ENCODE data around the gene CECR2. TPM values are rescaled to one million over a fixed set of nuclear protein-coding genes. Genes with fewer than 3 reads are reported as not detected.

Gene CECR2
- polyA plus RNA-seq, 4 donors = 8.9 to 24.3 (median 15.5) TPM

DNA sequence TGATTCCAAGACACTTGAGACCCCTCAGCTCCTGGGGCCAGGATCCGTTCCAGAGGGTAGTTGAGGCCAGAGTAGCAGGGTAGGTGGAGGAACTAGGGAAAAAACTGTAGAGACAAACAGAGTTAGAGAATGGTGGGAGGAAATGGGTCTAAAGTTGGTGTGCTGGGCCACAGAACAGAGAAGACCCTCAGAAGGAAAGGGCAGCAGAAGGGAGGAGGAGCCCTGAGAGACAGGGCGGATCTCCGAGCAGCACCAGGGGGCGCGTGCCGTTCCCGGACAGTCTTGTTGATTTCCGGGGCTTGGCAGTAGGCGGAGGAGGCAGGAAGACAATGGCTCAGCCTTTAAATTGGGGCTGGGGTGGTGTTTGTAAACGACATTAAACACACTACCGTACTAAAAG, 2.4 kb upstream of the CECR2 start:
- DNase-seq (ENCODE audit: low read depth in 4 of 4, low spot score in 2 of 4) = no peak

DNA sequence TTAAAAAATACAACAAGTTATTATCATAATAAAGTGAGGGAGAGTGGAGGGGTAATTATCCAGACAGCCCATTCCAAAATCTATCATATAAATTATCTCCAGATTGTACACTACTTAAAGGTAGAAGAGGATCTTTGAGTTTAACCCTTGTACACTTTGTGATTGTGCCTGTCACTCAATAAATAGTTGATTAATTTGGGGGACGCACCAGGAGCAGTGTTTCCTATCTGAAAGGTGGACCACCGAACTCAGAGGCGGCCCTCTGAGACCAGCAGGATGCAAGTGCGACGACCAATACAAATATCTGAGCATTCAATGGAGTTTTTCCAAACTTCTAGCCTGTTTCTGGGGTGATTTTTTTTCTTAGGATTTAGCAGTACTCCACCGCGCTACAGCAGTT, 1.1 kb upstream of the CECR2 start:
- no peak for DNase-seq (ENCODE audit: low read depth in 4 of 4, low spot score in 2 of 4)

- peak; percentile 74 to 97 (median 78) for DNase-seq (ENCODE audit: low read depth in 4 of 4, low spot score in 2 of 4)
These were observed 464 bp upstream of the CECR2 start for GRCh38 chr22:17368554-17369438.

GRCh38 chr22:17370026-17370765, 936 bp downstream of the CECR2 start:
- DNase-seq (ENCODE audit: low read depth in 4 of 4, low spot score in 2 of 4) = no peak

GRCh38 chr22:17370766-17371432, 1.6 kb downstream of the CECR2 start:
- no peak for DNase-seq (ENCODE audit: low read depth in 4 of 4, low spot score in 2 of 4)

GRCh38 chr22:17371448-17371847, 2.2 kb downstream of the CECR2 start:
- DNase-seq (ENCODE audit: low read depth in 4 of 4, low spot score in 2 of 4) = no peak

DNA sequence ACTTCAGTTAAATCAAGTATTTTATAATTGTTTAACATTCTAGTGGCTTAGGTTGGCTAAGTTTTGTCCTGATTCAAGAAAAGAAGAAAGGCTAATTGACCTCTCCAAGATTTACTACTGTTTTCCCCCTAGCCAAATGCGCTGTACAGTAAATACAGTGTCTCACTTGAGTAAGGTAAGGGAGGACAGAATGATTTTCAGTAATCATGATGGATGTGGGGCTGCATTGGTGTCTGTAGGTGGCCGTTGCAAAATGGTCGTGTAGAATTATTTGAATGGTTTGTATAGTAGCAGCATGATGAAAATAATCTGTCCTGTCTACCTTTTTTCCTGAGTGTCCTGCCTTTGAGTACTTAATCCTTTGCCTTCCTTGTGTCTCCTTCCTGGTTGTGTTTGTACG, 4.6 kb downstream of the CECR2 start:
- no peak for DNase-seq (ENCODE audit: low read depth in 4 of 4, low spot score in 2 of 4)

DNA sequence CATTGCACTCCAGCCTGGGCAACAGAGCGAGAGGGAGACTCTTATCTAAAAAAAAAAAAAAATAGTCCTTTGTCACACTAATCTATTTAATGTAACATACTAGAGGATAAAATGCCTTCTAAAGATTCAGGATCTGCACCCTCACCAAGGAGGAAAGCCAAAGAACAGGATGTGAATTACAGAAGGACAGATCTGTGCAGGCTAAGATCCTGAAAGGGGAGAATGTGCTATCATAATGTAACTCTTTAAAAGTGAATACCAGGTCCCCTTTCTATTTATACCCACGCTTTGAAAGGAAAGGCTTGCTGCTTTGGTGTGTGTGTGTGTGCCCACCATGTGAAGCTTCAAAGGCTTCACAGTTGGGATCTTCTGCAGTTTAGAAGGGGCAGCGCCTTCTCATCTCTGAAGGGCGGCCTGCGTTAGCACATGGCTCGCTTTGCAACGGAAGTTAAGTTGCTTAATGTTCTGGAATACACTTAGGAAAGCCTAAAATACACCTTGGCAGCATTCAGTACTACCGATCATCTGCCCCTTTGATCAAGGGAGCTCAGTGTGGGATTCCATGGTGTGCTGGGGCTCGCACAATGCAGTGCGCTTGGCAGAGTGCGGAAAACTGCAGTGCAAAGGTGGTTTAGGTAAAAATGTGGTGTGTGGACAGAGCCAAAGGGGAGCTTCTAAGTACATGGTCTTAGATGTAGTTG, 6.8 kb downstream of the CECR2 start:
- no peak for DNase-seq (ENCODE audit: low read depth in 4 of 4, low spot score in 2 of 4)

DNA sequence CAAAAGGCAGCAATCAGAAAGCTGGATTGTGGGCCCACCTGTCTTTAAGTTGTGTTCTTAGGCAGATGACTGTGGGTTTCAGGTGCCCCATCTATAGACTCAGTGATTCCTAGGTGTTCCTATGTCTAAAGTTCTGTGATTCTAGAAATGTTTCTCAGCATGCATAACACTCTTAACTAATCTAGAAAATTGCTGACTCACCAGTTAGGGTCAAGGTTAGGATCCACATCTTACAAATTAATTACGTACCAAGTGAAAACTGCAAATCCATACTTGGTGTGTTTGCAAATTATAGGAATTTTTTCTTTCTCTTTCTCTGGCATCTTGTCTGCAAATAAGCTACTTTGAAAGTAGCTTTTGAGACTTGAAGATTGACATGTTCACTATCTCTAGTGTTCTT, 7.7 kb downstream of the CECR2 start:
- DNase-seq (ENCODE audit: low read depth in 4 of 4, low spot score in 2 of 4) = no peak

GRCh38 chr22:17379944-17380343, 10.7 kb downstream of the CECR2 start:
- no peak for DNase-seq (ENCODE audit: low read depth in 4 of 4, low spot score in 2 of 4)

DNA sequence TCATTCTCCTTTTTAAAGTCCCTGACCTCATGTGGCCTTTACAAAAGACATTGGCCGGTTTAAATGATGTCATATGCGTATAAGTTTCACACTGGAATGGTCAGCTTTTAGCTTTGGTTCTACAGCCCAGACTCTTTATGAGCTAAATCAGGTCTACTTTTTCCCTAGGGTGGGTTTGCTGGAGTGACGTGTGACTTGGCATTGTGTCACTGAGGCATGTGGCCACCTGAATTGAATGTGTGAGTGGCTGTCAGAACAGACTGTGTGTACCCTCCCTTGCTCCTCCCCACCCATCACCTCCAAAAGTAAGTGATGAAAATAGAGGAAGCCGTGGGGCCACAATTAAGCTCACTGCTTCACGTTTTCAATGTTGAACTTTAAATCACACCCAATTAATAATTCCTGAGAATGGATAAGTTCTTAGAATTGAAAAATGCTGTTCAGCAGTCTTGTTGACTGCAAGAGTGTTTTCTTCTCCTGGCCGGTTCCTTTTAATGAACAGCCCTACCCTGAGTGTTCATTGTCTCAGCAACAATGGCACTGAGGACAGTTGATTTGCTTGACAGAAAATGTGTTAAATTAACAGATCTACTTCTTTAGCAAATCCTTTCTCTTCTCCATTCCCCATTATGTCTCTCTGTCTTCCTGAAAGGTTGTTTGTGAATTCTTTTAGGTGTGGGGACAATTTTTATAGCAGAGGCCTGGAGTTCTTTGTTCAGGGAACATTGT, 11.3 kb downstream of the CECR2 start:
- no peak for DNase-seq (ENCODE audit: low read depth in 4 of 4, low spot score in 2 of 4)

DNA sequence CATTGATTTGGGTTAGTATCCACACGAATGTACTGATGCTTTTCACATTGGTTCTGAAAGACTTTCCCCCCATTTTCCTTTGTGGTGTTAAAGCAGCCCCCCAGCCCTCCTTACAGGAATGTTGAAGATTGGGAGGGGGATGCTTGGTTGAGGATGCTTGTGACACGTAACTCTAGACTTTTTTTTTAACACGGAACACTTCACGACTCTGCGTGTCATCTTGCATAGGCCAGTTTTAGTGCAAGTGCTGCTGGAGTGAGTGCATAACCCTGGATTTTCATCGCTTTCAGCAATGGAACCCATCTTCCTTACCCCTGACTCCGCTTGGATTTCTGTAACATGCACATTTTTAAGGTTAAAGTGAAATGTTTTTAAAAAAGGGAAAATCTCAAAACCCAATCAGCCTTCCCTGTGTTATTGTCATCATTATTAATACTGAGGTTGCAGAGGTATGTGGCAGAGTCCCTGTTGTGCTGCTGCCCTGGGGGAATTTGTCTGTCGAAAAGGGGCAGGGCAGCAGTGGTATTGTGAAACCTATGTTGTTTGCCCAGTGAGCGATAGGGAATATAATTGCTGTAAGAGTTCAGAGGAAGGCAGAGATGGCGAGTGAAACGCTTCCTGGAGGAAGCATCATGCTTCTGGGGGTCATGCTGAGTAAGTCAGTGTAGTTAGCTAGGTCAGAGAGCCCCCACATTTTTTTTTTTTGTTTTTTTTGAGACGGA, 12.1 kb downstream of the CECR2 start:
- DNase-seq (ENCODE audit: low read depth in 4 of 4, low spot score in 2 of 4) = no peak

DNA sequence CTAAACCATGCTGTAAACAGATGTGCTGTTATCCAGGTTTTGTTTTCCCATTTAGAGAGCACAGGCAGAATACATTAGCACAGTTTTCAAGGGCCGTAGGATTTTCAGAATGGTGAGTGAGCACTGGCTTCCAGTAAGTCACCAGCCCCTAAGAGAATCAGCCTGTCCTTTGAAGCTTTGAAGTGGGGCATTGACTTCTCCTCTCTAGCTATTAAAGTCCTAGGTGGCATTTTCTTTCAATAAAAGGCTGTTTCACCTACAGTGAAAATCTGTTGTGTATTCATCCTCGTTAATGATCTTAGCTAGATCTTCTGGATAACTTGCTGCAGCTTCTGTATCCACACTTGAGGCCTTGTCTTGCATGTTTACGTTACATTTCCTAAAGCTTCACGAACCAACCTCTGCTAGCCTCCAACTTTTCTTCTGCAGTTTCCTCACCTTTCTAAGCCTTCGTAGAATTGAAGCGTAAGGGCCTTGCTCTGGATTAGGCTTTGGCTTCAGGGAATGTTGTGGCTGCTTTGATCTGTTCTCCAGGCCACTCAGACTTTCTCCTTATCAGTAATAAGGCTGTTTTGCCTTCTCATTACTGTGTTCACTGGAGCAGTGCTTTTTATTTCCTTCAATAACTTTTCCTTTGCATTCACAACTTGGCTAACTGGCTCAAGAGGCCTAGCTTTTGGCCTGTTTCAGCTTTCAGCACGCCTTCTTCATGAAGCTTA, 15.5 kb downstream of the CECR2 start:
- DNase-seq (ENCODE audit: low read depth in 4 of 4, low spot score in 2 of 4) = no peak

DNA sequence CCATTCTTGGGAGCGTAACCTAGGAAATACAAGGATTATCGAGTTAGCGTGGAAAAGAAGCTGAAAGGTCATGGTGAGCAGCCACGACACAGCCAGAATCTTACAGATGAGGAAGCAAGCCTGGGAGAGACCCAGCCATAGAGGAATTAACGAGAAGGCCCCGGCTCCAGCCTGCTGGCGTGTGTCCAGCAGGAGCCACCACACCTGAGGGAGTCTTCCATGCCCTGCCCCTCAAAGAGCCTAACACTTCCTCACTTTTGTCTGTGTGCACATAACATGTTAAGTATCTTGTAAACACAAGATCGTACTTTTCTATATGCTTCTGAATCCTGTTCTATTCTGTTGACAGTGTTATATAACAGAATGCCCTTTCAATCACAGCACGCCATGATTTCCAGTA, 18.1 kb downstream of the CECR2 start:
- DNase-seq (ENCODE audit: low read depth in 4 of 4, low spot score in 2 of 4) = no peak

- DNase-seq (ENCODE audit: low read depth in 4 of 4, low spot score in 2 of 4) = no peak
These were observed 19.0 kb downstream of the CECR2 start for GRCh38 chr22:17388235-17388634.

DNA sequence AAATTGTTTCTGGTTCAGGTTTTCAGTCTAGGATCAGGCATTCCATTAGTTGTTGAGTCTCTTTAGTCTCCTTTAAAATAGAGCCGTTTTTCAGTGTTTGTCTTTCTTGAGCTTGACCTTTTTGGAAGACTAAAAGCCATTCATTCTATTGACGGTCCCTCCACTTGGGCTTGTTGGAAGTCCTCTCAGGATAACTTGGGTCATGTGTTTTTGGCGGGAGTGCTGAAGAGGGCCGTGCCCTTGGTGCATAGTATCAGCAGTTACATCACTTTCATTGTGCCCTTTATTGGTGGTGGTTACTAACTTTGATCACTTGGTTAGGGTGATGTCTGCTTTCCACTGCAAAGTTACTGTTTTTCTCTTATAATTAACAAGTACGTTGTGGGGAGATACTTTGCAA, 20.8 kb downstream of the CECR2 start:
- no peak for DNase-seq (ENCODE audit: low read depth in 4 of 4, low spot score in 2 of 4)

DNA sequence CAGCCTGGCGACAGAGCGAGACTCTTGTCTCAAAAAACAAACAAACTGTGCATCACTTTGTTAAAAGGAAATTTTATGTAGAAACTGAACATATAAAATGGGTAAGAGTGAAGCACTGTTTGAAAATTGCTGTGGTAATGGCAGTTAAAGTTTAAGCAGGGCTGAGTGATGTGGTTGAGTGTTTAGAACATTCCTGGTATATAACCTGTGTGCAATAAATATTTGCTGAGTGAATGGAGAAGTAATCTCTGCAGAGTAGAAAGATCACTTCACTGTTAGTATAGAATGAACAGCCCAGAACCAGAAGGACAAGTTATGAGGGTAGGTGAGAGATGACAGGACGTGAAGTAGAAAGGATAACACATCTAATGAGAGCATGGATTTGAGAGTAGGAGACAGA, 27.3 kb downstream of the CECR2 start:
- no peak for DNase-seq (ENCODE audit: low read depth in 4 of 4, low spot score in 2 of 4)

DNA sequence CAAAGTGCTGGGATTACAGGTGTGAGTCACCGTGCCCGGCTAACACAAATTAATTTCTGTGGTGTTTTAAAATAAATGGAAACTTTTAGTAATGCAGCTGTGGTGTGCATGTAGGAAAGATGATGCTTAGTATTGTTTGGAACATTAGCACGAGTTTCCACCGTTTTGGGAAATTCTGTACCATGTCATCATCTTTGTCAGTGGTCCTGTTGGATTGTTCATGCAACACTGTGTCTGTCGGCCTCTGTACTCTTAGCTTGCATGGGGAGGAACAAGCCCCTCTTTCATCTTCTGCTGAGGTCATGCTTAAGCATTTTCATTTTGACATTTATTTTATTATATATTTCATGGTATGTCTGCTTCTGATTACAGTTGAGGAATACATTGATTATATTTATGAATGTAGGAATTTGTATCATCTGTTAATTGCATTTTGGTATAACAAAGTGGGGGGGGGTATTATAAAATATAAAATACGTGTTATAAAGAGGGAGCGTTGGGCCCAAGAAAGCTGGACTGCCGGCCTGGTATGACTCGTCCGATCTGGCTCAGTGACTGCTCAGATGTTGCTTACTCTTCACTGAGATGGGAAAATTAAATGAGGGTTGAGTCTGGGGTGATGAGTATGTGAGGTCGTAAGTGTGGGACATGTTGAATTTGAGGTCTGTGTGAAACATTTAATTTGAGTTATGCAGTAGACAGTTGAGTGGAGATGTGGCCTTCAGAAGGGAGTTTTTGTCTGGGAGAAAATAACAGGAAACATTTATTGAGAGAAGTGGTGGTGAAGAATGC, 28.7 kb downstream of the CECR2 start:
- no peak for DNase-seq (ENCODE audit: low read depth in 4 of 4, low spot score in 2 of 4)
